Fibroblast of skin of left quadriceps (primary cell): ENCODE data around the gene RAC3.

Experiments used
- DNase-seq, 2 experiments: peaks; one replicate each; pipeline ENCODE4 v3.0.0-alpha.2; 2013; ENCODE audit warnings: low read depth in 2 of 2

Gene RAC3

DNA sequence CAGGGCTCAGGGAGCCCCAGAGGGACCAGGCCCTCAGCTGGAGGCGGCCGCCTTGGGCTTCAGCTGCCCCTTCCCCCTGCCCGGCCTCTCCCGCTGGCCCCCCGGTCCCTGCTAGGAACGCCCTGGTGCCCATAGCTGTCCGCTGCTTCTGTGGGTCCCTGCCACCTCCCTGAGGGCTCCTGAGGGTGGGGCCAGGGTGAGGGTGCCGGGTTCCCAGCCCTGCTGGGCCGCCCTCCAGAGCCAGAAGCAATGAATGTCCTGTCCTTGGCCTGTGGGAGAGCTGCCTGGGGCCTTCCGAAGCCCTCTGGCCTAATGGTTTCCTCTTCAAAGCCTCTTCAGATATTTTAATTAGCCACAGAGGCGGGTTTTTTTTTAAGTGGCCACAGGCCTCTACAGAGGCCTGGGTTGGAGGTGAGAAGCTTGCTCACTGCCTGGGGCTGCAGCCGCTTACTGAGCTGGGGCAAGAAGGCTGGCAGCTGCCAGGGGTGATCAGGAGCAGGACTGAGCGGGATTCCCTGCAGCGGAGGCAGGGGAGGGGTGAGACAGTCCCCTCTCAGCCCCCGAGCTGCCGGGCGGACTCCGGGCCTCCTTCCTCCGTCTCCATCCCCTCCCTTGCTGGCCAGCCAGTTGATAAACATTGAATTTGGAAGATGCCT, 18.7 kb upstream of the RAC3 start:
- no peak for DNase-seq

GRCh38 chr17:82013341-82013740, 18.1 kb upstream of the RAC3 start:
- DNase-seq = no peak

DNA sequence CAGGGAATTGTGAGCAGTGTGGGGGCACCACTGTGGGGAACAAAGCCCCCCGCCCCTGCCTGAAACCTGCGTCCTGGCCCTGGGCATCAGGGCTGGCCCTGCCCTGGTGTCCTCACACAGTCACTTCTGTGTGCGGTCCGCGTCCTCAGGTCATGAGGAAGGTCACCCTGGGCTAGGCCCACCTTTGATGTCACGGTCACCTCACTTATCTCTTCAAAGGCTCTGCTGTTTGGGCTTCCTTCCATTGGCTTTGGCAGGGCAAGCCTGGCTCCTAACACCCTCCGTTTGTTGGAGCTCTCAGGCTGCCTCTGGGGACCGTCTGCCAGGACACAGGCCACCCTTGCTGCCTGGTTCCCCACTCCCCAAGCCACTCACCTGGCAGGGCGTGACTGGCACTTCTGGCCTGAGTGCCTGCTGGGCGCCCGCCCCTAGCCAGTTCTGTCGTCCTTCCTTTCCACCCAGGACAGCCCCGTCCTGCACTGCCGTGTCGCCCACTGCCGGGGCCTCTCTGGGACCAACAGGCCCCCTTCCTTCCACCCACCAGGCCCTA, 17.6 kb upstream of the RAC3 start:
- no peak for DNase-seq

- no peak for DNase-seq
Measured at GRCh38 chr17:82014432-82014831, 17.0 kb upstream of the RAC3 start.

- no peak for DNase-seq
Measured at GRCh38 chr17:82014971-82015310, 16.5 kb upstream of the RAC3 start.

DNA sequence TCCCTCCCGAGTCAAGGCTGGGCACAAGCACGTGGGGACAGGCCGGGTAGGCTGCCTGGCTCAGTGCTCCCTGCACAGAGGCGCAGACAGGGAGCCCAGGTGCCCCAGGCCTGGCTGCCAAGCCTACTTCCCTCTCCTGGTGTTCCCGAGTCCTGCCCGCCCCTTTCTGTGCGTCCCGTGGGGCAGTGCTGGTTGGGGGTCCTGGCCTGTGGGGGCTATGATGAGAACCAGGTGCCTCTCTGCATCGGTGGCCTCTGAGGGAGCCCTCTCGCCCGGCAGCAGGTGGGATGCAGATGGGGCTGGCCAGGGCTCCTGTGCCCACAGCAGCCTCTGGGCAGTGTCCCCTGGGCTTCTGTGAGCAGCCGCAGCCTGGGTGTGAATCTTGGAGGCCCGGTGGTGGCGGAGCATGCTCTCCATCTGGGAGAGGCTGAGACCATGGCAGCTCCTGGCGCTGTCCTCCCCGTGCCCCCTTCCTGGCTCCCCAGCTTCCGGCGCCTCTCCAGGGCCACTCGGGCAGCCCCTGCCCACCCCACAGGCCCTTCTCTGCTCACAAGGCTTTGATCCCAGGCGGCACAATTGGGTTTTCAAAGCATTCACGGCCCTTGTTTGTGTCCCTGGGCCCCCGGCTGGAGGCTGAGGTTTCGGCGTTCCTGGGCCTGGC, 16.0 kb upstream of the RAC3 start:
- DNase-seq = no peak

DNA sequence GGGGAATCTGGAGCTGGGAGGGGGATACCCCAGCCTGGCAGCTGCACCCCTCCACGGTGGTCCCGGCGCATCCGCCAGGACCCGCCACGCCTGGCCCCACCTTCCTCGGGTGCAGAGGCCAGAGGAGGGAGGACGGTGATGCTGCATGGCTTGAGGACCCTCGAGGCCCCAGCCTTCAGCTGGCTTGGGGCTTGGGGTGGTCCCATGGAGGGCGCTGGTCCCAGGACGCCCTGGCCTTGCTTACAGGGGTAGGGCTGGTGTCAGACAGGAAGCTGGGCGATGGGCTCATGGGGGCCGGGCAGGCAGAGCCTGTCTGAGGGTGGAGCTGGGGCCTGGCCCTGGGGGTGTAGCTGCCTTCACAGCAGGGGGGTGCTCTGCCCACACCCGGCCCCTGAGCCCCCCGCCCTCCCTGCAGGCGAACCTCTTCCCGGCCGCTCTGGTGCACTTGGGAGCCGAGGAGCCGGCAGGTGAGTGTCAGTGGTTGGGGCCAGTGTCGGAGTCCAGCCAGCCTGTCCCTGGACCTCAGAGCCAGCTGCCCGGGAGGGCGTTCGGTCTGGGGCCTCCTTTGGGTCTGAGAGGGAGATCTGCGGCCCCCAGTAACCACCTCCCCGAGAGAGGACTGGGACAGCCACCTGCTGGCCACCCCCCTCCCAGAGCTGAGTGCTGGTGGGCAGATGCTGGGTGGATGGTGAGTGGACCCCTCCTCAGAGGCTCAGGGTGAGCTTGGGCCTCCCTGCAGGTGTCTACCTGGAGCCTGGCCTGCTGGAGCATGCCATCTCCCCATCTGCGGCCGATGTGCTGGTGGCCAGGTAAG, 15.2 kb upstream of the RAC3 start:
- DNase-seq = no peak

GRCh38 chr17:82016875-82017459, 14.5 kb upstream of the RAC3 start:
- no peak for DNase-seq

DNA sequence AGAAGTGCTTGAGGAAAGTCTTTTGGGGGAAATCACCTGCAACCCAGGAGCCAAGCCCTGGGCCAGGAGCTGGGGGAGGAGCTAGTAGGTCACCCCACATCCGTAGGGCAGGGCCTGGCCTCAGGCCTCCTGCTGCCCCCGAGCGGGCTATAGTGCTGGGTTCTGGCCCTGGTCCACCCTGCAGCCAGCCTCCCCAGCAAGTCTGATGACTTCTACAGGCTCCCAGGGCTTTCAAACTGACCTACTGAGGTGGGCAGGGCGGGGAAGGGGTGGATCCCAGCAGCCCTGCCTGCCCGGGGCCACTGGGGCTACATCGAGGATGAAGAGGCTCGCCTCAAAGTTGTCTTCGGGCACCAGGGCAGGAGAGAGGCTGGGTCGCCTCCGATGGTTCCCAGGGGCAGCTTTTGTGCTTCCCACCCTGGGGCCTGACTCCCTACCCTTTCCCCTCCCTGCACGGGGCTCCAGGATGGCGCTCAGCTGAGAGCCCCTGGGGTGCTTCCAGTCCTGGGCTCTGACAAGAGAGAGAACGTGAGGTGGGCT, 13.8 kb upstream of the RAC3 start:
- no peak for DNase-seq

DNA sequence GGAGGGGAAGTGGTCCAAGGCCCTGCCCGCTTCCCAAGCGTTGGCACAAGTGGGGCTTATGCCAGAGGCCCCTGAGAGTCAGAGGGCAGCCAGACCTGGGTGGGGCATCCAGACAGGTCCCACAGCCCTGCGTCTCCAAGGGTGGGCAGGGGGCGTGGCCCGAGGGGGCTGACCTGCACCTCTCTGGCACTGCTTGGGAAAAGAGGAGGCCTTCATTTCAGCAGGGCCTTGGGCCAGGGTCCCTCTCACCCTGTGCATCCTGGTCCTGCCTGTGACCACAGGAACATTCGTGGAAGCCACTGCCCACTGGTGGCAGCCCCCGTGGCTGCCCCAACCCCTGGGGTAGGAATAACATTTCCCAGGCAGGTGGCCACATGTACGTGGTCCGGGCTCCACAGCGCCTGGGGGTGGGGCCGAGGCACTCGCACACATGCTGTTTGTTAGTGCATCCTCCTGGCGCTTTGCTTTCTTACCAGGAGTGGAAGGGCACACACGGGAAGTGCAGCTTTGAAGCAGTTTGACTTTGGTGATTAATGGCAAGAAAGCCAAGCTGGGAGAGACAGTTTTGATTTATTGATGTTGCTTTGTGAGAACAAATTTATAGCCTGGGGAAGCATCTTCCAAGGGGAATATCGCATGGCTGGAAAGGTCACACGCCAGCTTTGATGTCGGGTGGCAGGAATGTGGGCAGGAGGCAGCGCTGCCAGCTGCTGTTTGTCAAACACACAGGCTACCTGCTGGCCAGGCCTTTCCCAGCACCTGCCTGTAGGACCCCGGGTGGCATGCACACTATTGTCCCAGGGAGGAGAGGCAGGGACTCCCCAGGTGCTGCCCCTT, 13.1 kb upstream of the RAC3 start:
- DNase-seq = no peak

DNA sequence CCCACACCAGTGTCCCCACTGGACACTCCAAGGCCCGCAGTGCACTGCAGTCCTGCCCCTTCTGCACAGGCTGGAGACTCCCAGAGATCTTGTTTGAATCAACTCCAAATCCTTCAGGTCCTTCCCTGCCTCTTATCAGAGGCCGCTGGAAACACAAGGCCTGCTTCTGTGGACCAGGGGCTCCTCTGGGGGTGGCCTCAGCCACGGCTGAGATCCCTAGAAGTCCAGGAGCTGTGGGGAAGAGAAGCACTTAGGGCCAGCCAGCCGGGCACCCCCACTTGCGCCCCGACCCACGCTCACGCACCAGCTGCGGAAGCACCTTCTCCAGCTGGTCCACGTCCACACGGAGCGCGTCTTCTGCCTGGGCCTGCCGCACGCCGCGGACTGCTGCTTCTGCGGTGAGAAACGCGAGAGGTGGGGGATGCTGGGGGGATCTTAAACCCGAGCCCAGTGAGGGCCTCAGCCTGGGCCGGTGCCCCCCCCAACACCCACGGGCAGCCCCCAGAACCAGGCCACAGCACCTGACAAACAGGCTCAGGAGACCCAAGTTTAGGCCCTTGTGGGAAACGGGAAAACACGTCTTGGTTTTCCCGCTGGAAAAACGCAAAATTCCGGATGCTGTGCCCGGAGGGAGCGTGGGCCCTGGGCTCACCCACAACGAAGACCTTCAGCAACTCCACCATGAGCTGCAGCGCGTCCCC, 12.3 kb upstream of the RAC3 start:
- no peak for DNase-seq

DNA sequence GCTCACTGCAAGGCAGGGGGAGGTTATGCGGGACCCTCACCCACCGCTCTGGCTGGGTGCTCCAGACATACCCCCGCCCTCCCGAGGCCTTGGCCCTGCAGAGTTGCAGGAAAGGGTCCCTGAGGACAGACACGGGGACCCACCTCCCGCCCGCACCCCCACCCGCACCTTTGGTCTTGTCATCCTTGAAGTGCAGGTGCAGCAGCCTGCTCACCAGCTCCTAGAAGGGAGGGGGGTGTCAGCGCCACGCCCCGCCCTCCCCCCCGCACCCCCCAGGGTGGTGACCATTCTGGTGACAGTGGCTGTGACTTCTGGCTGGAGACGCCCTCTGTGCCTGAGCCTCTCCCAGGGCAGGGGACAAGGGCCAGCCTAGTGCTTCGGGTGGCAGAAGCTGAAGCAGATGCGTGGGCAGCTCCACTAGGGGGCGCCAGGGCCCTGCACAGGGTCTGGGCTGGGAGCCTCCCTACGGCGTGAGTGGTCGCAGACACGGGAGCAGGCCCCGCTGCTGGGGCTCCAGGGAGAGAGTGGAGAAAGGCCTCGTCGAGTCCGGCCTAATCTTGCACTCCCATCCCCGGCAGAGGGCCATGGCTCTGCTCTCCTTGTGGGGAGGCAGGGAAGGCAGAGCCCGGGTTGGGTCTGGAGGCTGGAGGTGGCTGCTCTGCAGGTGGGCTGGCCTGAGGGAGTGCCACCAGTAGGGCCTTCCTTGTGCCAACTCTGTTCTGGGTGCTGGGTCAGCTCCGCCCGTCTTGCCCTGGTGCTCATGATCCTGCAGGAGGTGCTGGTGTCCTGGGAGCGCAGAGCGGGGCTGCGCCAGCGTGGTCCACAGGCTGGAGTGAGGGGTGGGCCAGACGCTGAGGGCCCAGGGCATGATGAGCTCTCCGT, 11.5 kb upstream of the RAC3 start:
- DNase-seq = no peak

GRCh38 chr17:82020572-82021106, 10.8 kb upstream of the RAC3 start:
- no peak for DNase-seq

- DNase-seq = no peak
Measured at GRCh38 chr17:82021107-82021899, 10.2 kb upstream of the RAC3 start.

DNA sequence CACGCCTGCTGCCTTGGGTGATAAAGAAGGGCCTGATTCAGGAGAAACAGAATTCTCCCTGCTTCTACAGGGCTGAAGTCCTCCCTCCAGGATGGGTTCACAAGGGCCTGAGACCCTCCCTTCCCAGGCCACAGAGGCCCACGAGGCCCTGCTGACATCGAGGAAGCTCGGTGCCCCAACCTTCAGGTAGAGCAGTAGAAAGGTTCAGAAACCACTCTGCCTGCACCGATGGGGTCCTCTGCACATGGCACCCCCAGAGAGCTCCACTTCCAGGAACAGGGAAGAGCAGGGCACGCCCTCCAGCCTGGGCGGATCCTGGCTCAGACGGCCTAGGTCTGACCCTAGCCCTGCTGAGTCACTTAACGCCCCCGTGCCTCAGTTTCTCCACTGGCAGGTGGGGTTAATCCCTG, 9.6 kb upstream of the RAC3 start:
- no peak for DNase-seq

GRCh38 chr17:82022310-82022980, 9.0 kb upstream of the RAC3 start, which contains the start of gene CENPX:
Gene CENPX (minus strand): TSS chr17:82022878. CDS start chr17:82022861, 17 bp downstream.
- no peak for DNase-seq

DNA sequence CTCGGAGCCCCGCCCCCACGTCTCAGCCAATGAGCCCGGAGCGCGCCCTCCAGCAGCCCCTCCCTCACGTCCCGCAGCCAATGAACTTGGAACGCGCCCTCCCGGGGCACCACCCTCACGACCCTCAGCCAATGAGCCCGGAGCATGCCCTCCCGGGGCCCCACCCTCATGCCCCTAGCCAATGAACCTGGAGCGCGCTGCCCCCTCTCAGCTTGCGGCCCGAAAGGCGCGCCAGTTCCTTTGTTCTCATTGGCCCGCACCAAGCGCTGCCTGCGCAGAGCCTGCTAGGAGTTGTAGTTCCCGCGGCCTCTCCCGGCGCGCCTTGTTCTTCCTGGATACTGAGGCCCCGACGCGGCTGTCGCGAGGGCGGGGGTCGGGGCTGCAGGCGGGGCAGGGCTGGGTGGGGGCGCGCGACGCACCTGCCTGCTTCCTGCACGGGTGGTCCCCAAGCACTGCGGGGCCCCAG, 8.5 kb upstream of the RAC3 start, which contains the start of gene LRRC45:
Gene LRRC45, plus strand, starts transcription at position 325 of the 466 bp plus-strand sequence. CDS start 339 bp downstream, outside the sequence.
- DNase-seq = peak; percentile 99
